ENCODE results near the gene PRDX1. TPM values are rescaled to one million over a fixed set of nuclear protein-coding genes. Genes with fewer than 3 reads are reported as not detected.

The PRDX1 gene
- total RNA-seq, 1 donor, result 467 TPM

- no peak for TF ChIP-seq CTCF (IDR thresholded peaks at IDR 0.05; ENCODE audit: insufficient read depth, low read length)
- H3K4me3 ChIP-seq (ENCODE audit: low read depth, low read length), result no peak overlapping the region
- DNase-seq (ENCODE audit: low read depth), result no peak
Measured at GRCh38 chr1:45501505-45501859, 20.2 kb downstream of the PRDX1 start.

- DNase-seq (ENCODE audit: low read depth), result no peak
- H3K4me3 ChIP-seq (ENCODE audit: low read depth, low read length), result peak overlapping the region; percentile 95
- no peak for TF ChIP-seq CTCF (IDR thresholded peaks at IDR 0.05; ENCODE audit: insufficient read depth, low read length)
Measured at GRCh38 chr1:45499415-45499769, 22.3 kb downstream of the PRDX1 start.

GRCh38 chr1:45498279-45498678 is 23.4 kb downstream of the PRDX1 start:
- DNase-seq (ENCODE audit: low read depth), result no peak
- H3K4me3 ChIP-seq (ENCODE audit: low read depth, low read length), result no peak overlapping the region
- TF ChIP-seq CTCF (IDR thresholded peaks at IDR 0.05; ENCODE audit: insufficient read depth, low read length), result no peak

- H3K4me3 ChIP-seq (ENCODE audit: low read depth, low read length), result no peak overlapping the region
- peak; percentile 75 for DNase-seq (ENCODE audit: low read depth)
- peak; percentile 43 for TF ChIP-seq CTCF (IDR thresholded peaks at IDR 0.05; ENCODE audit: insufficient read depth, low read length)
Measured at GRCh38 chr1:45493116-45493697, 28.5 kb downstream of the PRDX1 start.

GRCh38 chr1:45492691-45493090 is 29.0 kb downstream of the PRDX1 start:
- DNase-seq (ENCODE audit: low read depth), result no peak
- no peak overlapping the region for H3K4me3 ChIP-seq (ENCODE audit: low read depth, low read length)
- no peak for TF ChIP-seq CTCF (IDR thresholded peaks at IDR 0.05; ENCODE audit: insufficient read depth, low read length)

GRCh38 chr1:45491487-45492260 is 30.0 kb downstream of the PRDX1 start:
- peak overlapping the region; percentile 85 for H3K4me3 ChIP-seq (ENCODE audit: low read depth, low read length)
- no peak for DNase-seq (ENCODE audit: low read depth)
- no peak for TF ChIP-seq CTCF (IDR thresholded peaks at IDR 0.05; ENCODE audit: insufficient read depth, low read length)

Measured in fibroblast of the aortic adventitia (primary cell).